Inflammatory macrophage (primary cell): ENCODE measurements around the gene ZNF444.
A peak's percentile ranks its signal among the peaks of the same experiment; 100 is the strongest.

Source experiments
- DNase-seq, 2 donors: peaks; one replicate each; pipeline ENCODE4 v3.0.0-alpha.2; 2020 to 2022

The ZNF444 gene

GRCh38 chr19:56107626-56108351 lies 33.3 kb upstream of the ZNF444 start:
- no peak for DNase-seq

- peak; percentile 23 to 65 for DNase-seq
Observed at GRCh38 chr19:56108447-56109195, 32.5 kb upstream of the ZNF444 start.

GRCh38 chr19:56109226-56109625 lies 31.9 kb upstream of the ZNF444 start:
- peak; percentile 21 to 46 for DNase-seq

- DNase-seq: peak; percentile 26 to 42
Observed at GRCh38 chr19:56110515-56111448, 30.3 kb upstream of the ZNF444 start.

GRCh38 chr19:56111601-56112312 lies 29.3 kb upstream of the ZNF444 start:
- DNase-seq: peak; percentile 80 to 90

GRCh38 chr19:56112313-56112709 lies 28.8 kb upstream of the ZNF444 start:
- no peak for DNase-seq

- DNase-seq: no peak
Observed at GRCh38 chr19:56113074-56113632, 27.9 kb upstream of the ZNF444 start.

- no peak for DNase-seq
Observed at GRCh38 chr19:56114051-56114777, 26.9 kb upstream of the ZNF444 start.

GRCh38 chr19:56114778-56115110 lies 26.3 kb upstream of the ZNF444 start:
- DNase-seq: no peak

- no peak for DNase-seq
Observed at GRCh38 chr19:56115490-56115889, 25.6 kb upstream of the ZNF444 start.

- no peak for DNase-seq
Observed at GRCh38 chr19:56116606-56117005, 24.5 kb upstream of the ZNF444 start.

GRCh38 chr19:56117376-56117884 lies 23.7 kb upstream of the ZNF444 start:
- no peak for DNase-seq

GRCh38 chr19:56117889-56118288 lies 23.2 kb upstream of the ZNF444 start:
- no peak for DNase-seq

GRCh38 chr19:56118666-56119581 lies 22.2 kb upstream of the ZNF444 start:
- DNase-seq: peak; percentile 37 to 61

- no peak for DNase-seq
Observed at GRCh38 chr19:56119582-56119978, 21.5 kb upstream of the ZNF444 start.

GRCh38 chr19:56120002-56120370 lies 21.1 kb upstream of the ZNF444 start:
- no peak for DNase-seq

GRCh38 chr19:56120371-56121179 lies 20.5 kb upstream of the ZNF444 start:
- peak; percentile 96 to 97 for DNase-seq

- DNase-seq: peak; percentile 97 to 98
Observed at GRCh38 chr19:56121180-56122167, 19.6 kb upstream of the ZNF444 start, which contains the start of gene ZNF787. Gene ZNF787 (minus strand): TSS chr19:56121295. CDS start chr19:56103217, 18,078 bp downstream.
